B cell (primary cell): ENCODE data around the gene GAREM1.

Experiments used
- CTCF ChIP-seq: fragments of 200-600 bp; IDR thresholded peaks from one replicate; pipeline ENCODE4 v1.8.0; 2022; ENCODE audit warnings: antibody characterized with exemption, mild to moderate bottlenecking
- EZH2 ChIP-seq: IDR thresholded peaks from 2 replicates; pipeline ENCODE4 v1.6.1; 2012; ENCODE audit warnings: borderline replicate concordance, low read depth, mild to moderate bottlenecking, moderate library complexity, low read length; ENCODE audit not compliant: insufficient read depth, poor library complexity, severe bottlenecking

DNA sequence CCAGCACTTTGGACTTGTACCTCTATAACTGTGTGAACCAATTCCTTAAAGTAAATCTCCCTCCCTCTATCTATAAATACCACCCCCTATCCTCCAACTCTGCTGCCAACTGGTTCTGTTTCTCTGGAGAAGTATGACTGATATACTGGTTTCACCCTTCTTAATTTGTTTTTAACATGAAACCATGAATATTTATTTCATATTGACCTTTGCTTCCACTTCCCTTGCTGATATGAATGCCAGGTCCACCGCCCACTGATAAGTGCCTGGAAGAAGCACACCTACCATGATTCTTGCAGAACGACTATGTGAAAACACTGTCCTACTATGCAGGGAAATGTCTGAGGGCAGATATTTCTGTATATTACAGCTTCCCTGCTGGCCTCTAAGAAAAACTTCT is 131.6 kb downstream of the GAREM1 start:
- no peak for TF ChIP-seq CTCF
- TF ChIP-seq EZH2: no peak
